ENCODE data around the gene PABPN1L.

Gene PABPN1L

DNA sequence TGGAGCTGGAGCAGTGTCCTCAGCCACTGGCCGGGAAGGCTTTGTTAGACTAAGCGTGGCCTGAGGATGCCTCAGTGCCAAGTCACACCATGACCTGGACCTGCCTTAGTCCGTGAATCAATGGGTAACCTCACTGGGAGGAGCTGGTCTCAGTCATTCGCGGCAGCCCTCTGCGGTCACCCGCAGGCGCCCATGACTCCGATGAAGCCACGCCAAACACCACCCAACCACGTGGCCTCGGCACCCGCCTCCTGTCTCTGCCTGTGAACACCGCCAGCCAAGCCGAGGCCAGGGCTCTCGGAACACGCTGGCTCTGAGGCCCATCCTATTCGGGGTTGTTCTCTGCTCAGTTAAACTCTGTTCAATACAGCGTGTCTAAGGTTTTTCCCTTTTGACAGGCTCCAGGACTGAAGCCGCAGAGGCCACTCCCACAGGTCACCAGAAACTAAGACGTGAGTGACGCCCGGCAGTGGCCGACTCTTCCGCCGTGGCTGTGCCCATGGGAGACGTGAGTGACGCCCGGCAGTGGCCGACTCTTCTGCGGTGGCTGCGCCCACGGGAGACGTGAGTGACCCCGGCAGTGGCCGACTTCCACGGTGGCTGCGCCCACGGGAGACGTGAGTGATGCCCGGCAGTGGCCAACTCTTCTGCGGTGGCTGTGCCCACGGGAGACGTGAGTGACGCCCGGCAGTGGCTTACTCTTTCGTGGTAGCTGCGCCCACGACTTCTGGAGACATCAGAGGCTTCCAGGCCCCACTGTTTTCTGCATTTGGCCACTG lies 16.8 kb upstream of the PABPN1L start:
- no peak for DNase-seq

- peak; percentile 41 for DNase-seq
Observed at GRCh38 chr16:88882358-88883030, 16.0 kb upstream of the PABPN1L start.

GRCh38 chr16:88881675-88882357 lies 15.4 kb upstream of the PABPN1L start:
- no peak for DNase-seq

DNA sequence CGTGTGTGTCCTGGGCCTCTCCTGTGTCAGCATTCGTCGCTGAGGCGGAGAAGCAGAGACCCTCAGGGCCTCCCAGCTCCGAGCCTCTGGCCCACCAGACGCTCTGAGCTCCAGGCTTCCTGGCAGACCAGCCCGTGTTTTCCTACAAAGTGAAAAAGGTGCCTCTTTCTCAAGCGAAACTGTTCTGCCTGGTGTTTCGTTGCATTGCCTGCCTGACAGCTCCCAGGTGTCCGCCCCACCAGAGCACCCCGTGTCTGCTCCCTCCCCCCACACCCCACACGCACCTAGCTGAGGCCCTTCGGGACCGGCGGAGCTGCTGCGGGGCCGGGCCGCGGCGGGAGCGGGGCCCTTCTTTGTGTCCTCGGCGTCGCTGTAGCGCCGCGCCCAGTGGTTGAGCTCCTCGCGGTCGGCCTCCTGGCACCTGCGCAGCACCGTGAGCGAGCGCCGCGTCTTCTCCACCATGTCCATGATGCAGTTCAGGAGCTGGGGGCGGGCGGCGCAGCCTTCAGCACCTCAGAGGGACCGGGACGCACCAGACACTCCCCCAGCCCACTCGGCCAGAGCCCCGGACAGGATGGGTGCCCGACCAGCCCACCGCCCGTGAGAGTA lies 14.7 kb upstream of the PABPN1L start:
- DNase-seq: no peak

DNA sequence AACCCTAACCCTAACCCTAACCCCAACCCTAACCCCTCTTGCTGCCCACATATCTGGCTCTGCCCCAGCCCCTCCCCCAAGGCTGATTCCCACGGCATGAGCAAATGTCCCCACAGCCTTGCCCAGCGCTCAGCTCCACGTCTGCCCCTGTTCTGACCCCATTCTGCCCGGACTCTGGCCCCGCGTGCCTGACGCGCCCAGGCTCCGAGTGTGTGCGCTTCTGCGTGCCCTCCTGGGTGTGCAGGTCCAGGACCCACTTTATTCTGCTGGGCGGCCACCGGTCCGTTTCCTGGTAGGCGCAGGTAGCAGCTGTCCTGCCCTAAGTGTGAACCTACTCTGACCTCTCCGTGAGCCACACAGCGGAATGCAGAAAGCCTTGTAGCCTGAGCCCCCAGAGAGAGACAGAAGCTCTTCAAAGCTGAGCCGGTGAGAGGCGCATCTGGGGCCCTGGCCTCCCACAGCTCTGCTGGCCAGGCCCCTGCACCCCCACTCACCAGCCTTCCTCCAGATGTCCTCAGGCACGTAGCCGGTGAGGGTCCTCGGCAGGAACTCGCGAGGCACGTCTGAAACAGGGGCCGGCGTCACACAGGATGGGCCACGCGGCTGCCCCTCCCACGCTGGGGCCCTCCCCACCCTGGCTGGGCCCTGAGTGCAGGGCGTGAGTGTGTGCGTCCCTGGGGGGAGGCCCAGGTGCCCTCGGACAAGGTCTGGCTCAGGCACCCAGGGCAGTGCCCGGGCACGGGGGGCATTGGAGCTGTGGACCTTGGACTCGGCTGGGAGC lies 14.0 kb upstream of the PABPN1L start:
- DNase-seq: no peak

GRCh38 chr16:88879788-88880055 lies 13.3 kb upstream of the PABPN1L start:
- no peak for DNase-seq

DNA sequence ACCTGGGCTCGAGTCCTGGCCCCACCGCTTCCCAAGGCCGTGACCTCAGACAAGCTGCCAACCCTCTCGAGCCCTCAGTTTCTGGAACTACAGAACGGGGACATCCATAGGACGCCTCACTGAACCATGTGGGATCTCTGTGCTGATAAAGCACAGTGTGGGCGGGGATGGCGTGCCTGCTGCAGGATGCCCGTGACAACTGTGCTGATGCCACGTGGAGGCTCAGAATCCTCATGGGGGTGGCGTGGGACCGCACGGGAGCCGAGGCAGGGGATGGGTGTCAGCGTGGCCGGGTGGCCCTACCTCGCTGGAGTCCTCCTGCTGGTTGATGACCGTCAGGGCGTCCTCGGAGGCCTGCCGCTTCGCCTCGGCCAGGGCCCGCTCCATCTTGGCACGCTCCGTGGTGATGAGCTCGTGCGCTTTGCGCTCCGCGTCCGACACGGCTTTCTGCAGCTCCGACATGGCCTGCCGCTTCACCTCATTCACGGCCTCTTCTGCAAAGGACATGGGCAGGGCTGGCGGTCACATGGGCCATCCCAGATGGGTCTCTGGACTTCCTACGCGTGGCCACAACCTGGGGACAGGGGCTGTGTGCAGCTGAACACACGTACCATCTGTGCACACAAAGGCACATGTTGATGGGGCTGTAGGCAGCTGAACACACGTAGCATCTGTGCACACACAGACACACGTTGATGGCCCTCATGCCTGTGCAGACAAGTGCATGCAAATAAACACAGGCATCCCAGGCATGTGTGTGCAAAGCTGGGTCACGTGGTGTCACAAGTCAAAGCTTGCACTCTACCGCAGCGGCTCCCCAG lies 12.7 kb upstream of the PABPN1L start:
- no peak for DNase-seq

DNA sequence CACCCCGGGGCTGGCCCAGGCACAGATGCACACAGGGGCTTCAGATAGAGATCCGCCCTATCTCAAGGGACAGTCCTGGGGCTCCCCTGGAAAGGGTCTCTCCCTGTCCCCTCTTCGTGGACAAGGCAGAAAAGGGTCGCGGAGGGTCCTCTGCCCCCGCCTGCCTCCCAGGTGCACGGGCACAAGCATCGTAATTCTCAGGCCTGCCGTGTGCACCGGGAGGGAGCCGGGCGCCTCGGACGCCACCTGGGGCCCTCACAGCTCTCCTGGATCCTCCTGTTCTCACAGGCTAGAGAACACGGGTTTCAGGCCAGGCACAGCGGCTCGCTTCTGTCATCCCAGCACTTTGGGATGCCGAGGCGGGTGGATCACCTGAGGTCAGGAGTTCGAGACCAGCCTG lies 11.9 kb upstream of the PABPN1L start:
- no peak for DNase-seq

- no peak for DNase-seq
Observed at GRCh38 chr16:88877564-88878289, 11.3 kb upstream of the PABPN1L start.

GRCh38 chr16:88876942-88877526 lies 10.6 kb upstream of the PABPN1L start:
- DNase-seq: no peak

DNA sequence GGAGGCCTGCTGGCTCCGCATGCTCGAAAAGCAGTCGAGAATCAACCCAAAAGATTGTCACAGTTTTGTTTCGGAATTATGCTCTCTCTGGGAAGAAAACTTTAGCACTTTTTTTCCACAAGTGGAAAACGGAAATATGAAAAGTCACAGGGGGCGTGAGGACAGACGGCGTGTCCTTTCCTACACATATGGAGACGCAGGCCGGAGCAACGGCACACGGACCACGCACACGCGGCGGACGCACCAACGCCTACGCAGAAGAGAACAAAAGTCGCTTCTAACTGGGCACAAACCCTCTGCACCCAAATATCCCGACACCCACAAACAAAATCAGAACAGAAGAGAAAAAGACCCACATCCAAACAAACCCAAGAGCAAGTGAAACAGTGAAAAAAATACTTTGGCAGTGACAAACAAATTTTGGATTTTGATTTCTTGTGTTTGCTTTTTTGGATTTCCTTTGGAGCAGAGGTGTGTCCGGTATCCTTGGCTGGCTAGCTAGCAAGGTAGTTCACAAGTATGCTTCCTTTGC lies 9.3 kb upstream of the PABPN1L start:
- no peak for DNase-seq

DNA sequence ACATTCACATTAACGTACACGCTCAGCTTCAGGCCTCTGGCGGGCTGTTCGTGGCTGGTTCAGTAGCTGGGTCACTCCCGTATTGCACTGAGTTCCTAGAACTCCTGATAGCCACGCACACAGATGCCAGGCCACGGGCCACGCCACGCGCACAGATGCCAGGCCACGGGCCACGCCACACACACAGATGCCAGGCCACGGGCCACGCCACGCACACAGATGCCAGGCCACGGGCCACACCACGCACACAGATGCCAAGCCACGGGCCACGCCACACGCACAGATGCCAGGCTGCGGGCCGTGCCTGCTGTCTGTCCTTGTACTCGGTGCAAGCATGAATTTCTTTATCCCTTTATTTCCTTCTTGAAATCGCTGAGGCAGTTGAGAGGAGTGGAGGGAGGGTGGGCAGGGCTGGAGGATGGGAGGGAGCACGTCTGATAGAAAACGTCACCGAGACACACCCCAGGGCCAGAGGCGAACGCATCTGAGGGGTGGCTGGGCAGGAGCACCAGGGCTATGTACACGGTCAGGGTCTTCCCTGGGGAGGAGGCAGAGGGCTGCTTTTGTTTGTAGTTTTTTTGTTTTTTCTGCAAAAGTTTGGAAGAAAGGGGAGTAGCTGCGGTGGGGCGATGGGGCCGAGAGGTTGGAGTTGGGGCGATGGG lies 8.6 kb upstream of the PABPN1L start:
- DNase-seq: no peak

- peak; percentile 12 for DNase-seq
Observed at GRCh38 chr16:88872650-88873331, 6.3 kb upstream of the PABPN1L start.

DNA sequence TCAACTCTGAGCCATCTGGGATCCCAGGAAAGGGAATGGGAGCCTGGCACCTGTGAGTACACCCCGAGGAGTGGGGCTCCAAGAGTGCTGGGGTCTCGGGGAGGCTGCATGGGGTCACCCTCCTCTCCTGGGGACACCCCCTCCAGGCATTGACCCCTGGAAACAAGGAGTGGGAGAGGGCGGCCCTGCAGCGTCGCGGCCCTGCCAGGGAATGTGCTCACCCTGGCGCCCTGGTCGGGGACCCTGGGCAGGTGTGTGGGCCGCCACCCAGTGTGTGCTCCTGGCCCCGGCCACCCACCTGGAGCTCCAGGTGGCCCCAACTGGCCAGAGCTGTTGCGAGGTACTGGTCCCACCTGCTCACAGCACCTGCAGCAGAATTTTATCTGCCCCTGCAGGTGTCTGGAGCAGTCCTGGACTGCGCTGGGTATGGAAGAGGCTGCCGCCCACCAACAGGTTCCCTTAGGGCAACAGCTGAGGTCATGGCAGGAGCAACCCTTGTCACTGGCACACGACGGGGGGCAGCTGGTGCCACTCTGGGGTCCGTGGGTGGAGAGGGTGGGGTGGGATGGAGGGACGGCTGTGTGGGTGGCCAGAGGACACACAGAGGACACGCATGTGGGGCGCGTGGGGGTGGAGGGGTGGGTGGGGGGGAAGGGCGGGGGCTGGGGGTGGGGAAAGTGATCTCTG lies 5.4 kb upstream of the PABPN1L start:
- DNase-seq: no peak

GRCh38 chr16:88871349-88871702 lies 4.9 kb upstream of the PABPN1L start:
- peak; percentile 28 for DNase-seq

GRCh38 chr16:88870608-88871348 lies 4.3 kb upstream of the PABPN1L start:
- DNase-seq: no peak

DNA sequence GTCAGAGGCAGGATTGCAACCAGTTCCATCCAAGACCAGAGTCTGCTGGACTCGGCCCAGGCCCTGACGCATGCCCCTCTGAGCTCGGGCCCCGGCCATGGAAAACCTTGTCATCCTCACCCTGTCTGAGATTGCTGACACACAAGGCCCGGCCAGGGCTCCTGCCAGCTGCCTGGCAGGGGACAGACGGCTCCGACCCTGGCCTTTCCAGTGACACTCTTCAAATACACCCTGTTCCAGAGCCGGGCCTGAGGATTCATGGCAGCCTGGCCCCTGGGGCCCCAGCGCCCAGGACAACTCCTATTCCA lies 3.2 kb upstream of the PABPN1L start:
- DNase-seq: no peak

DNA sequence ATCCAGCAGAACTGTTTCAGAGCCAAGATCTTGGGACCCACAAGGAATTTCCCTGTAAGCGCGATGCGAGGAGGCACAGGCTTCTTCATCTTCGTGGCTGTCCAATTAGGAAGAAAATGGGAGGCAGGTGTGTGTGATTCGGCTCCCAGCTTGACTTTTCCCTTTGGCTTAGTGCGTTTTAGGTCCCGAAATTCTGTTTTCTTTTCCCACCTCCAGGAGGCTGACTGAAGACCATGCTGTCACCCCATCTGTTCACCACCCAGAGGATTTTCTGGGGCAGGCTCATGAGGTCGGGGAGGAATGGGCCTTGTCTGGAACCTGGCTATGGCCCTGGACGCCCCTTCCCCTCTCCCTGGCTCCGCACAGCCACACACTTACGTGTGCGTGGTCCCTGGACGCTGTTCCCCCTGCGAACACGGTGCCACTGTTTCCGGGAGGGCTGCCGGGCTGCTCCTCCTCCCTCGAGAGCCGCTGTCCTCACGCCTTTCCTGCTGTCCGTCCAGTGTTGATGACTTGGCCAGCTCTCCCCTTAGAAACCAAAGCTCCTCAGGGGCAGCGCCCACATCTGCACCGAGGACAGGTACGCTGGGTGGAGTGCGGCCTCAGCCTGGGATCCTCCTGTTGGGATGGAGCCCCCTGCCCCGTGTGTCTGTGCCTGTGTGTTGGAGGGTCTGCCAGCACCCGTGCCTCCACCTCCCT lies 2.7 kb upstream of the PABPN1L start:
- no peak for DNase-seq
